HG02943 (cell line): Measurements from ENCODE around the gene COG6.

Source experiments
- ATAC-seq: cut with Tn5 transposase; IDR thresholded peaks from one replicate; pipeline ENCODE4 v1.9.1; 2021; ENCODE audit warnings: mild to moderate bottlenecking, low read depth, moderate library complexity; ENCODE audit not compliant: unreplicated experiment

Gene COG6

GRCh38 chr13:39675904-39676303, 20.4 kb downstream of the COG6 start:
- no peak for ATAC-seq

- ATAC-seq, result no peak
Measured at GRCh38 chr13:39676315-39676876, 20.9 kb downstream of the COG6 start.

GRCh38 chr13:39682310-39682709, 26.8 kb downstream of the COG6 start:
- no peak for ATAC-seq

GRCh38 chr13:39682788-39683187, 27.3 kb downstream of the COG6 start:
- no peak for ATAC-seq

- no peak for ATAC-seq
Measured at GRCh38 chr13:39684531-39685137, 29.2 kb downstream of the COG6 start.

- ATAC-seq, result no peak
Measured at GRCh38 chr13:39685652-39686051, 30.2 kb downstream of the COG6 start.

- no peak for ATAC-seq
Measured at GRCh38 chr13:39688278-39688677, 32.8 kb downstream of the COG6 start.

- ATAC-seq, result no peak
Measured at GRCh38 chr13:39688699-39689405, 33.4 kb downstream of the COG6 start.

GRCh38 chr13:39692660-39693438, 37.4 kb downstream of the COG6 start:
- no peak for ATAC-seq

- ATAC-seq, result no peak
Measured at GRCh38 chr13:39699274-39699673, 43.8 kb downstream of the COG6 start.

- no peak for ATAC-seq
Measured at GRCh38 chr13:39712626-39713025, 57.2 kb downstream of the COG6 start.

GRCh38 chr13:39729156-39729555, 73.7 kb downstream of the COG6 start:
- ATAC-seq, result no peak

GRCh38 chr13:39734952-39735351, 79.5 kb downstream of the COG6 start:
- no peak for ATAC-seq

GRCh38 chr13:39737047-39737446, 81.6 kb downstream of the COG6 start:
- ATAC-seq, result no peak

- ATAC-seq, result no peak
Measured at GRCh38 chr13:39740761-39741160, 85.3 kb downstream of the COG6 start.

- ATAC-seq, result no peak
Measured at GRCh38 chr13:39748961-39749360, 93.5 kb downstream of the COG6 start.

GRCh38 chr13:39749528-39749927, 94.1 kb downstream of the COG6 start:
- no peak for ATAC-seq

- ATAC-seq, result no peak
Measured at GRCh38 chr13:39751805-39752204, 96.3 kb downstream of the COG6 start.

GRCh38 chr13:39760521-39760920, 105.1 kb downstream of the COG6 start:
- peak; percentile 84 for ATAC-seq

GRCh38 chr13:39765801-39766463, 110.5 kb downstream of the COG6 start:
- no peak for ATAC-seq
